HEK293 (cell line): ENCODE data around the gene RSKR.

ENCODE experiments used
- CTCF ChIA-PET: fragments of 350-600 bp; formaldehyde crosslinking; extraction: SDS; loops from one replicate; lab custom pipeline; 2021; ENCODE audit warnings: antibody characterized with exemption; lab: Yijun Ruan, JAX
- POLR2A ChIA-PET: fragments of 300-600 bp; formaldehyde crosslinking; extraction: SDS; loops from one replicate; lab custom pipeline; 2020; ENCODE audit warnings: antibody characterized with exemption, inconsistent platforms; lab: Yijun Ruan, JAX
- H3K27ac ChIP-seq: fragments of 200-500 bp; sonication (Bioruptor generic); 2 replicates; pipeline ENCODE4 v1.5.1; 2014; ENCODE audit warnings: low read depth, low read length, control low read depth, inconsistent platforms; ENCODE audit errors: extremely low read depth
- H3K36me3 ChIP-seq, 2 experiments: fragments of 200-500 bp in 1 of 2; sonication (Bioruptor generic) in 1 of 2; 1 replicate in 1 of 2; 2 replicates in 1 of 2; pipeline ENCODE4 v1.5.1; 2014 to 2017; ENCODE audit warnings: inconsistent platforms in 2 of 2, low read length in 2 of 2; ENCODE audit not compliant: control insufficient read depth in 2 of 2, insufficient read depth in 1 of 2
- H3K4me1 ChIP-seq: fragments of 200-500 bp; sonication (Bioruptor generic); 2 replicates; pipeline ENCODE4 v1.5.1; 2014; ENCODE audit warnings: mild to moderate bottlenecking, low read length, inconsistent platforms; ENCODE audit not compliant: control insufficient read depth, insufficient read depth
- H3K4me3 ChIP-seq: 2 replicates; pipeline ENCODE4 v1.5.1; 2011; ENCODE audit warnings: low read depth, mild to moderate bottlenecking, control low read depth, low read length, moderate library complexity
- H3K9me3 ChIP-seq: fragments of 200-500 bp; sonication (Bioruptor generic); 2 replicates; pipeline ENCODE4 v1.5.1; 2014; ENCODE audit warnings: low read depth, low read length, inconsistent platforms; ENCODE audit not compliant: control insufficient read depth, insufficient read depth
- MYNN ChIP-seq: fragments of 450-650 bp; formaldehyde crosslinking; IDR thresholded peaks from 2 replicates; pipeline ENCODE4 v1.5.1; 2016; ENCODE audit warnings: missing biosample characterization, missing genetic modification characterization, borderline replicate concordance
- PBX3 ChIP-seq: sonication (generic); formaldehyde crosslinking; IDR thresholded peaks from 2 replicates; pipeline ENCODE4 v1.8.1; 2022; ENCODE audit warnings: mild to moderate bottlenecking, moderate library complexity, missing genetic modification reagents
- PRDM1 ChIP-seq: fragments of 450-650 bp; formaldehyde crosslinking; IDR thresholded peaks from 2 replicates; pipeline ENCODE4; 2016; ENCODE audit warnings: missing biosample characterization, missing genetic modification characterization
- PRDM10 ChIP-seq: fragments of 450-650 bp; formaldehyde crosslinking; IDR thresholded peaks from 2 replicates; pipeline ENCODE4 v1.5.1; 2016; ENCODE audit warnings: missing biosample characterization, missing genetic modification characterization
- SCRT2 ChIP-seq: fragments of 450-650 bp; formaldehyde crosslinking; IDR thresholded peaks from 2 replicates; pipeline ENCODE4 v1.5.1; 2016; ENCODE audit warnings: missing biosample characterization, missing genetic modification characterization
- ZBTB11 ChIP-seq: fragments of 450-650 bp; formaldehyde crosslinking; conservative IDR thresholded peaks from 2 replicates; pipeline ENCODE4 v1.5.1; 2016; ENCODE audit warnings: low read depth, missing biosample characterization, missing genetic modification characterization
- ZBTB49 ChIP-seq: fragments of 450-650 bp; formaldehyde crosslinking; IDR thresholded peaks from 2 replicates; pipeline ENCODE4 v1.5.1; 2016; ENCODE audit warnings: missing biosample characterization, missing genetic modification characterization, low read depth
- ZIC2 ChIP-seq: fragments of 450-650 bp; formaldehyde crosslinking; IDR thresholded peaks from 2 replicates; pipeline ENCODE4 v1.5.1; 2016; ENCODE audit warnings: missing biosample characterization, missing genetic modification characterization
- ZNF175 ChIP-seq: fragments of 450-650 bp; formaldehyde crosslinking; IDR thresholded peaks from 2 replicates; pipeline ENCODE4 v1.5.1; 2016; ENCODE audit warnings: missing biosample characterization, missing genetic modification characterization
- ZNF335 ChIP-seq: fragments of 450-650 bp; formaldehyde crosslinking; conservative IDR thresholded peaks from 2 replicates; pipeline ENCODE4 v1.5.1; 2016; ENCODE audit warnings: missing biosample characterization, missing genetic modification characterization
- ZNF362 ChIP-seq: fragments of 450-650 bp; formaldehyde crosslinking; IDR thresholded peaks from 2 replicates; pipeline ENCODE4 v1.5.1; 2016; ENCODE audit warnings: missing biosample characterization, missing genetic modification characterization
- ZNF426 ChIP-seq: fragments of 450-650 bp; formaldehyde crosslinking; IDR thresholded peaks from 2 replicates; pipeline ENCODE4 v1.5.1; 2017; ENCODE audit warnings: missing biosample characterization, missing genetic modification characterization, mild to moderate bottlenecking, inconsistent platforms, moderate library complexity
- ZNF513 ChIP-seq: fragments of 450-650 bp; IDR thresholded peaks from 2 replicates; pipeline ENCODE4 v1.5.1; 2018; ENCODE audit warnings: missing biosample characterization, missing genetic modification characterization
- ZNF701 ChIP-seq: fragments of 450-650 bp; formaldehyde crosslinking; IDR thresholded peaks from 2 replicates; pipeline ENCODE4 v1.5.1; 2016; ENCODE audit warnings: missing biosample characterization, missing genetic modification characterization

RSKR gene

GRCh38 chr17:28613931-28614381, at the start of gene RSKR:
TSS of gene RSKR (minus strand) at chr17:28614185. CDS start at chr17:28614161, 24 bp downstream.
- ChIA-PET CTCF (interaction anchor here (0.6 to 7.3 kb wide), 13 partner anchors 11 to 120 kb away, joined by 3 to 46 read pairs (median 4); no protein-coding TSS in a partner anchor), POLR2A (interaction anchor here (2.0 kb wide), 1 partner anchor 14 kb away, joined by 7 read pairs; no protein-coding TSS in a partner anchor)
- Histone ChIP-seq H3K9me3 (no peaks in the 10 kb centered on the region), H3K4me3 (no peak within 1 kb of the TSS), H3K4me1 (no peaks in the 10 kb centered on the region), H3K27ac (peak within 1 kb of the TSS; percentile 13; the same call in 1 of the 2 replicates), H3K36me3 (peaks cover 71 to 92% of the 10 kb centered on the region in 2 experiments)
- no peak for TF ChIP-seq ZNF175 (tag by site-specific recombination)
- no peak for TF ChIP-seq ZNF426
- peak; percentile 84 for TF ChIP-seq ZIC2 (tag by site-specific recombination)

GRCh38 chr17:28663723-28664122, 49.7 kb upstream of the RSKR start:
- Histone ChIP-seq H3K27ac (no peak overlapping the region), H3K4me3 (no peak overlapping the region), H3K36me3 (peaks cover 30 to 61% of the 10 kb centered on the region in 2 experiments), H3K9me3 (no peaks in the 10 kb centered on the region), H3K4me1 (peaks cover 7% of the 10 kb centered on the region)
- ChIA-PET POLR2A (interaction anchor here (2.5 kb wide), 1 partner anchor 56 kb away, joined by 21 read pairs; the partner anchor contains the start of gene RPL23A), CTCF (interaction anchor here (0.8 to 4.7 kb wide), 2 partner anchors 10 to 18 kb away, joined by 3 to 42 read pairs; partner anchors contain the start of gene BLTP2)
- TF ChIP-seq PRDM1 (tag by site-specific recombination) (peak; percentile 78; the same call in 1 of the 2 replicates), ZNF175 (tag by site-specific recombination) (no peak), ZBTB49 (no peak), ZNF513 (tag by site-specific recombination) (no peak), ZNF362 (tag by site-specific recombination) (peak; percentile 89), ZBTB11 (tag by site-specific recombination) (no peak)

- Histone ChIP-seq H3K4me1 (peaks cover 7% of the 10 kb centered on the region), H3K9me3 (no peaks in the 10 kb centered on the region), H3K27ac (peak overlapping the region; percentile 81), H3K36me3 (peaks cover 34 to 57% of the 10 kb centered on the region in 2 experiments), H3K4me3 (peak overlapping the region; percentile 78)
- ChIA-PET POLR2A (interaction anchor here (0.6 to 3.2 kb wide), 12 partner anchors 9 to 92 kb away, joined by 3 to 56 read pairs (median 7); partner anchors contain the start of genes BLTP2, NEK8, PIGS and PROCA1), CTCF (interaction anchor here (1.6 to 4.7 kb wide), 3 partner anchors 13 to 65 kb away, joined by 3 to 42 read pairs (median 8); partner anchors contain the start of gene BLTP2)
- peak; percentile 90 for TF ChIP-seq SCRT2 (tag by site-specific recombination)
- no peak for TF ChIP-seq PBX3 (CRISPR knock-in tag)
- no peak for TF ChIP-seq ZNF701 (tag by site-specific recombination)
- peak; percentile 31 for TF ChIP-seq PRDM10 (tag by site-specific recombination)
- TF ChIP-seq MYNN (tag by site-specific recombination) = no peak
- peak; percentile 44; the same call in 1 of the 2 replicates for TF ChIP-seq ZNF335 (tag by site-specific recombination)
These were observed 48.5 kb upstream of the RSKR start for GRCh38 chr17:28662527-28662829.
